Keratinocyte (primary cell): ENCODE measurements around the gene PSMF1. TPM values are rescaled to one million over a fixed set of nuclear protein-coding genes. Genes with fewer than 3 reads are reported as not detected.
A peak's percentile ranks its signal among the peaks of the same experiment; 100 is the strongest.

Source experiments
- DNase-seq: peaks from one replicate; pipeline ENCODE4 v3.0.0-alpha.2; 2011; ENCODE audit warnings: low read depth, missing footprints, low spot score
- FAIRE-seq: peaks from 2 replicates; lab custom pipeline; 2011; peaks lifted over from hg19 to GRCh38; lab: Jason Lieb, UNC
- H2AFZ ChIP-seq: 2 replicates; pipeline ENCODE4 v1.6.0; 2012; ENCODE audit warnings: low read length, control low read depth, inconsistent platforms; ENCODE audit not compliant: control insufficient read depth
- H3K27ac ChIP-seq: 2 replicates; pipeline ENCODE4 v1.5.1; 2011; ENCODE audit warnings: low read length; ENCODE audit not compliant: control insufficient read depth, insufficient read depth
- H3K27me3 ChIP-seq: 3 replicates; pipeline ENCODE4 v1.6.0; 2011; ENCODE audit warnings: low read length; ENCODE audit not compliant: control insufficient read depth, insufficient read depth; ENCODE audit errors: extremely low read depth
- H3K36me3 ChIP-seq, 2 experiments: 2 replicates in 1 of 2; 3 replicates in 1 of 2; pipeline ENCODE4 v1.5.1; 2011; ENCODE audit warnings: low read length in 2 of 2, mild to moderate bottlenecking in 1 of 2; ENCODE audit not compliant: control insufficient read depth in 2 of 2, insufficient read depth in 2 of 2; ENCODE audit errors: extremely low read depth in 1 of 2
- H3K4me1 ChIP-seq: 3 replicates; pipeline ENCODE4 v1.5.1; 2011; ENCODE audit warnings: low read length; ENCODE audit not compliant: control insufficient read depth, insufficient read depth; ENCODE audit errors: extremely low read depth
- H3K4me2 ChIP-seq: 3 replicates; pipeline ENCODE4 v1.6.0; 2011; ENCODE audit warnings: low read depth, low read length; ENCODE audit not compliant: control insufficient read depth, insufficient read depth; ENCODE audit errors: extremely low read depth
- H3K4me3 ChIP-seq, 3 experiments: fragments of 200-600 bp in 1 of 3; sonication (generic) in 1 of 3; 2 replicates in 2 of 3; 3 replicates in 1 of 3; pipeline ENCODE4 v1.5.1; 2011 to 2016; ENCODE audit warnings: low read length in 3 of 3, mild to moderate bottlenecking in 3 of 3, control low read depth in 2 of 3, inconsistent platforms in 1 of 3, low read depth in 1 of 3, mixed read lengths in 1 of 3, mixed run types in 1 of 3, moderate library complexity in 1 of 3; ENCODE audit not compliant: control insufficient read depth in 2 of 3, insufficient read depth in 2 of 3; ENCODE audit errors: extremely low read depth in 1 of 3
- H3K79me2 ChIP-seq: 2 replicates; pipeline ENCODE4 v1.6.0; 2012; ENCODE audit warnings: low read length; ENCODE audit not compliant: control insufficient read depth, insufficient read depth
- H3K9ac ChIP-seq: 3 replicates; pipeline ENCODE4 v1.6.0; 2011; ENCODE audit warnings: low read length; ENCODE audit not compliant: control insufficient read depth, insufficient read depth; ENCODE audit errors: extremely low read depth
- H3K9me1 ChIP-seq: 3 replicates; pipeline ENCODE4 v1.6.0; 2011; ENCODE audit warnings: low read length; ENCODE audit not compliant: control insufficient read depth, insufficient read depth; ENCODE audit errors: extremely low read depth
- H3K9me3 ChIP-seq: 2 replicates; pipeline ENCODE4 v1.5.1; 2012; ENCODE audit warnings: low read depth, low read length; ENCODE audit not compliant: control insufficient read depth
- H4K20me1 ChIP-seq: 3 replicates; pipeline ENCODE4 v1.6.0; 2011; ENCODE audit warnings: low read length; ENCODE audit not compliant: control insufficient read depth, insufficient read depth; ENCODE audit errors: extremely low read depth
- CTCF ChIP-seq, 3 experiments: IDR thresholded peaks in 1 of 3; conservative IDR thresholded peaks in 1 of 3; optimal IDR thresholded peaks in 1 of 3; 2 replicates in 2 of 3; 3 replicates in 1 of 3; pipeline versions ENCODE3 to v1.5.1; 2011; ENCODE audit warnings: low read length in 3 of 3, mild to moderate bottlenecking in 3 of 3, moderate library complexity in 2 of 3, control low read depth in 1 of 3, inconsistent platforms in 1 of 3; ENCODE audit not compliant: insufficient read depth in 2 of 3; ENCODE audit errors: extremely low read depth in 1 of 3
- EZH2 ChIP-seq: IDR thresholded peaks from one replicate; pipeline ENCODE4 v1.6.1; 2012; ENCODE audit warnings: inconsistent platforms, mild to moderate bottlenecking, low read length, moderate library complexity
- dilution Hi-C: fragments of 300-500 bp; cut with MboI; formaldehyde crosslinking; loops from one replicate; pipeline ENCODE4 v1.7.0; 2020; ENCODE audit warnings: low sequenced_read_pairs; ENCODE audit not compliant: extremely low pct_ligation_motif_present
- polyA plus RNA-seq, 5 experiments: library from polyadenylated mRNA; depleted of rRNA in 3 of 5; stranded (reverse) in 3 of 5; stranded (forward) in 1 of 5; unstranded in 1 of 5; fragments of >200 nt; gene quantifications; 1 replicate in 1 of 5; 2 replicates in 3 of 5; 3 replicates in 1 of 5; pipeline versions ENCODE4 v1.2.1 to v1.2.3, GENCODE V29; 2011 to 2012; ENCODE audit warnings: missing spikeins in 2 of 5, low read depth in 1 of 5, low replicate concordance in 1 of 5

The PSMF1 gene
- polyA plus RNA-seq, 1 donor (not counting 4 experiments of a cell fraction or from before 2014, with no cell fraction given) = 58.5 TPM

DNA sequence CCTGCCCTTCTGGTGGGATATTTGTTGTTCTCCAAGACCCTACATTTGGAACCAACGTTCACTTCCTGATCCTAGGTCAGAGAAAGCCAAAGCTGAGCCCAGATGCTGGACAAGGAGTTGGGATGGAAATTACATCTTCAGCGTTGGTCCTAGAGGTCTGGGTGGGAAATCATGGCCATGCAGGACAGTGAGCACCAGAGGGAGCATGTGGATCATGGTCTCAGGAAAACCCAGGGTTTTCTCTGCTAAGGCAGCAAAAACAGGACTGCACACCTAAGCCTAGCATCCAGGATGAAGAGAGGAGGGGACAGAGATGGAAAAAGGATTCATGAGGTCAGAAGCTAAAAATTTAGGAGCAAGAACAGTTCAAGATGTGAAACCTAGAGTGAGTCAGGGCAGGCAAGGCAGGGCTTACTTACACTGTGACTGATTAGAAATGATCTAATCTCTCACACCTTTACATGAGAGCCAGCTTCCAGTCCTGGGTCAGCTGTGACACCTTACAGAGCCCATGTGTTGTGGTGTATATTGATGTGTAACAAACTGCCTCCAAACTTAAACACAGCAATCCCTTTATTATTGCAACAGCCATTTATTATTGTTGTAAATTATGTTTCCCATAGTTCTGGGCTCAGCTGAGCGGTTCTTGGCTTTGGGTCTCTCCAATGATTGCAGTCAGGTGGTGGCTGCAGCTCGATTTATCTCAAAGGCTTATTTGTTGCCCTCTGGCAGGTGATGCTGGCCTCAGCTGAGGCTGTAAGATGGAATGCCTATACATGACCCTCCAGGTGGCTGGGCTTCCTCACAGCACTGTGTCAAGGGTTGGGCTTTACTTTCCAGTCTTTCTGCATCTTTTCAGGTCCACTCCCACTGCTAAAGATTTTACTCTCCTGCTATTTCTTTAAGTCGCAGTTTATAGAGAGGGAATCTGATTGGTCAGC, 91.3 kb downstream of the PSMF1 start:
- FAIRE-seq (no peak), DNase-seq (no peak)
- dilution Hi-C loops = no loop called here
- H3K79me2 ChIP-seq = no peaks in the 10 kb centered on the region
- H3K4me3 ChIP-seq = no peak overlapping the region
- H3K27me3 ChIP-seq = peaks cover 17% of the 10 kb centered on the region
- H4K20me1 ChIP-seq = no peaks in the 10 kb centered on the region
- no peak overlapping the region for H3K9ac ChIP-seq
- no peaks in the 10 kb centered on the region for H3K4me1 ChIP-seq
- TF ChIP-seq EZH2 (no peak), CTCF (optimal IDR thresholded peaks at IDR 0.05 in 1 of 3, IDR thresholded peaks at IDR 0.05 in 1 of 3, conservative IDR thresholded peaks at IDR 0.05 in 1 of 3; ENCODE audit: extremely low read depth in 1 of 3, insufficient read depth in 2 of 3, low read length in 3 of 3) (peak; percentile 11 to 22 (median 17))
- H3K9me3 ChIP-seq = no peaks in the 10 kb centered on the region
- H3K27ac ChIP-seq = no peak overlapping the region
- H3K9me1 ChIP-seq = no peaks in the 10 kb centered on the region
- H2AFZ ChIP-seq = no peak overlapping the region
- no peaks in the 10 kb centered on the region for H3K36me3 ChIP-seq
- H3K4me2 ChIP-seq = no peak overlapping the region

GRCh38 chr20:1210501-1210900, 92.1 kb downstream of the PSMF1 start:
- H3K36me3 ChIP-seq = no peaks in the 10 kb centered on the region
- H3K27me3 ChIP-seq = peaks cover 17% of the 10 kb centered on the region
- H3K4me3 ChIP-seq = no peak overlapping the region
- H3K9me1 ChIP-seq = no peaks in the 10 kb centered on the region
- no peaks in the 10 kb centered on the region for H3K4me1 ChIP-seq
- DNase-seq (no peak), FAIRE-seq (no peak)
- no peak overlapping the region for H3K4me2 ChIP-seq
- H4K20me1 ChIP-seq = no peaks in the 10 kb centered on the region
- H3K9me3 ChIP-seq = no peaks in the 10 kb centered on the region
- H3K79me2 ChIP-seq = no peaks in the 10 kb centered on the region
- H2AFZ ChIP-seq = no peak overlapping the region
- dilution Hi-C loops = no loop called here
- TF ChIP-seq CTCF (optimal IDR thresholded peaks at IDR 0.05 in 1 of 3, IDR thresholded peaks at IDR 0.05 in 1 of 3, conservative IDR thresholded peaks at IDR 0.05 in 1 of 3; ENCODE audit: extremely low read depth in 1 of 3, insufficient read depth in 2 of 3, low read length in 3 of 3) = no peak
- no peak for TF ChIP-seq EZH2
- no peak overlapping the region for H3K9ac ChIP-seq
- no peak overlapping the region for H3K27ac ChIP-seq
